CD4-positive, alpha-beta T cell treated with Interleukin-10 for 1 hour (primary cell): ENCODE measurements around the gene SREBF1.
"Not testable (repeated sequence)": the region's sequence is repeated elsewhere in the genome, so short reads cannot be mapped to it uniquely, and the experiment has no call there.

ENCODE experiments used
- DNase-seq: peaks from one replicate; pipeline ENCODE4 v3.0.0-alpha.2; 2020

The SREBF1 gene

DNA sequence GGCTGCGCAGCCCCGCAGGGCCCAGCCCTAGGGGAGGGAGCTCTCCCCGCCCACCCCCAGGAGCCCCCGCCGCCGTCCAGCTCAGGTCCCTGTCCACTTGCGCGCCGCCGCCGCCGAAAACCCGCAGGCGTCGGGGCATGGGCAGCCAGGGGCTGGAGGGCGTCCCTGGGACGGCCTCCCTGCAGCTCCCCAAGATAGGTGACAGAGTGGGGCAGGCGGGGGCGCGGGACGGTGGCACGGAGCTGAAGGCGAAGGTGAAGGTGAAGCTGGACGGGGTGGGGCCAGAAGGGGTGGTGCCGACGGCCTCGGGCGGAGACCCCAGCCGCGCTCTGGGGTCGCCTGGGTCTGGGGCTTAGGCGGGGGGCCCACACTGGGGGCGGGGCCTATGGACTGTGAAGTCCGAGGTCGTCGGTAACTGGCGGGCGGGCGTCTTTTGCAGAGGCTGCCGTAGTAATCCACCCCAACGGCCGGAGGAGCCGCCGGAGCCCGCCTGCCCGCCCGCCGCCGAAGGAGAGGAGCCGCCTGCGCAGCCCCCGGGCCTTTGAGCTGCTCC is 27.2 kb downstream of the SREBF1 start:
- DNase-seq = no peak

DNA sequence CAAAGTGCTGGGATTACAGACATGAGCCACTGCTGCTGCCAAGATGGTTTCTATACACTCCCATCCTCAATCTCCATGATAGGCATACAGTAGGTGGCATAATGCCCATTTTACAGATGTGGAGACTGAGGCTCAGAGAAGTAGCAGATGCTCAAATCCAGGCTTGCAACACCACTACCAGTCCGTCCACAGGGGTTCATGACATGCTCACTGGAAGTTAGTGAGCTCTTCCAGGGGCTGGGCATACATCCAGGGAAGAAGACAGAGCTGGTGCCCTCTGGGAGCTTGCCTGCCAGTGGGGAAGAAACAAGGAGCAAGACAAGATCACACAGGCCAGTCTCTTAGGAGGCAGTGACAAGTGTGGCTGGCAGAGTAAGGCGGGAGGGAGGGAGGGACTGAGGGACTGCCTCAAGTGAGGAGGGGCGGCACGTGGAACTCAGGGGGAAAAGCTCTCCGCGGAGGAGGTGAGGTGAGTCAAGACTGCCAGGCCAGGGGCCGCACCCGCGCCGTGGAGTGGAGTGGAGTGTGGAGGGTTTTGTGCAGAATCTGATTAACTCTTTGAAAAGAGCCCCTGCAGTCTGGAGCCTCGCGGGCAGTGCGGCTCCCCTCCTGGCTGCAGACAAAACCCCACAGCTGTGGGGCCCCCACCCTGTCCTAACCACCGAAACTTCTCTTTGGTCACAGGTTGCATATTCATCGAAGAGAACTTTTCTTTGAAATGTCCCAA is 27.9 kb downstream of the SREBF1 start:
- no peak for DNase-seq

DNA sequence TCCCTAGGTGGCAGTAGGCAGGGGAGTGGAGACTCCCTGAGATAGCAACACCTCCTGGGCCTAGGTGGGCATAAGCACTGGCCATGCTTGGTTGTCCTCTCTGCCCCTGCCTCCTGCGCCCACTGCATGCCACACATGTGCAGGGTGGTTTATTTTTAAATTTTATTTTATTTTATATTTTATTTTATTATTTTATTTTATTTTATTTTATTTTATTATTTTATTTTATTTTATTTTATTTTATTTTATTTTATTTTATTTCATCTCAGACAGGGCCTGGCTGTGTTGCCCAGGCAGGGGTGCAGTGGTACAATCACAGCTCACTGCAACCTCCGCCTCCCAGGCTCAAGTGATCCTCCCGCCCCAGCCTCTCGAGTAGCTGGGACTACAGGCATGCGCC is 28.6 kb downstream of the SREBF1 start:
- not testable (repeated sequence) for DNase-seq

DNA sequence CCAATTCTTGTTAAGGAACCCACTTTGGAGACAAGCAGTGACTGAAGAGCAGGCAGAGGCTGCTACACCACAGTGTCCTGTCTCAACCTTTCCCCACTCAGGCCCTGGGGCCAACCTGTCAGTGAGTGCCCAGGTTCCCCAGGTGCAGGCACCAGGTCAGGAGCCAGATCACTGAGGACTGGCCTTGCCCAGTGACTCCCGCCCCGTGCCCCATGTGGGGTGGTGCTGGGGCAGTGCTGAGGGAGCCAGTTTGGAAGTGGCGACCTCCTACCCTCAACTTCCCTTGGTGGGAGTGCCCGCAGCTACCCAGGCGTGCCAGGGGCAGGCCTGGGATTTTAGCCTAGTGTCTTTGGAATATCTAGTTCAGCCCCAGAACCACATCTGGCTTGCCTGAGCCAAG is 29.3 kb downstream of the SREBF1 start:
- DNase-seq = no peak

DNA sequence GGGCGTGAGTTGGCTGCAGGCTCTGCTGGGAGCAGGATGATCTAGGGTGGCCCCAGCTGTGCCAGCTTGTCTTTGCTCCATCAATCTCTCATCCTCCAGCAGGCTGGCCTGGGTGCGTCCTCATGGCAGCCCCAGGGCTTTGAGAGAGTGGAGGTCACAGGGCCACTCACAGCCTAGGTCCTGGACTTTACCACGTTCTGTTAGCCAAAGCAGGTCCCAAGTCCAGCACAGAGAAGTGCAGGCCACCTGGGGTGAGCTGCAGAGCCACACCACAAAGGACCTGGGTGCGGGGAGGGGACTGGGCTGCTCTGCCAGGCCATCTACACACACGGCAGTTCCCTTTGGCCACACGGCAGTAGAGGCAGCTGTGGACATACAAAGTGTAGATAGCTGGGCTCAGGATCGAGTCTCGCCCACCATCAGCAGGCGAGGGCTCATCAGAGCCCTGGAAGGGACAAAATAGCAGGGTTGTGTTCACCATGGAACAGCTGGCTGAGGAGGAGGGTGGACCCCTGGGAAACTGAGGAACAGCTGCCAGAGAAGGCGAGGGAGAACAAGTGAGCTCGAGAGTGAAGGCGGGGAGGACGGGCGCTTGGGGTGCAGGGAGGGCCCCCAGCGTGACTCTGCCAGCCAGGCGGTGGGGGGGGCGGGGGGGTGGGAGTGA is 30.0 kb downstream of the SREBF1 start:
- no peak for DNase-seq

DNA sequence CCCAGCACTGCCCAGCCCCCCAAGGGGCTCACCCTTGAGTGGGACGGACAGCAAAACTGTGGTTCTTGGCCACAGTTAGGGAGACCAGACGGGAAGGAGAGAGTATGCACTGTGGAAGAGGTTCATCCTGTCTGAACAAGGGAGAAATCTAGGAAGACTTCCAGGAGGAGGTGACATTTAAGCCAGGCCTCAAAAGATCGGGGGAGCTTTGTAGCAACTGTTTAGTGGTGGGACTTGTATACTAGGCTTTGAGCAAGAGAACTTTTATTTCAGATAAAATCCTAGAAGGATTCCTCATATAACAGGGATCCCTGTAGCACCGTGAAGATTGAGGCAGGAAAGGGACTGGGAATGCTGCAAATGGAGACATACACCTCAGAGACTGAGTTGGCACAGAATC is 30.8 kb downstream of the SREBF1 start:
- DNase-seq = no peak

DNA sequence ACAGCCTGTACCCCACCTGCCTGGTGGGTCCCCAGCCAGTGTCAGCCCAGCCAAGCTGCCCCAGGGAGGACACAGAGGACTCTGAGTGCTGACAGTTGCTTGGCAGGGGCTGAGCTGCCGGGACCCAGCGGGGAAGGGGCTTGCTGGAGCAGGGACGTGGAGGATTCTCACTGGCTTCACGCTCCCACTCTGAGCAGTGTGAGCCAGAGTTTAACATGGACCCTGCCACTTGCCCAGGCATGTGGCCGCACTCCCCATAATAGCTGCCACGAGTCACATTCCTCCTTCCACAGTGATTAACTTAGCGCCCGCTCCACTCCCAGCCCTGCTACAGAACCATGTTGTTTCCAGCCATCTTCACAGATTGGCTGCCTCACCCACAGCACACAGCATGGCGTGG is 31.2 kb downstream of the SREBF1 start:
- no peak for DNase-seq

DNA sequence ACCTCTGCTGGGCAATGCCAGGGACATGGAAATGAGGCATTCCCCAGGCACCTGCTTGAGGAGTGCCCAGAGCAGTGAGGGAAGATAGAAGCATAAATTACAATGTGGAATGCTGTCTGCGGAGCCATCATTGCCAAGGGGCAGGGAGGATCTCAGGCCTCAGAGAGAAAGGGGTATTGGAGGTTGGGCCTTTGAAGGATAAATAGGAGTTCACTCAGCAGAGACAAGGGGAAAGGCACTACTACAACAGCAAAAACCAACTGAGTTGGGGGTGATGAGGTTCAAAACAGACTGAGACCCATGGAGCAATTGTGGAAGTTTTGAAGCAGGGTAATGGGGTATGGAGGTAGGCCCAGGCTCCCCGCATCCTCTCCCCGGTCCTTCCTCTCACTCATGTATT is 32.8 kb downstream of the SREBF1 start:
- DNase-seq = no peak

DNA sequence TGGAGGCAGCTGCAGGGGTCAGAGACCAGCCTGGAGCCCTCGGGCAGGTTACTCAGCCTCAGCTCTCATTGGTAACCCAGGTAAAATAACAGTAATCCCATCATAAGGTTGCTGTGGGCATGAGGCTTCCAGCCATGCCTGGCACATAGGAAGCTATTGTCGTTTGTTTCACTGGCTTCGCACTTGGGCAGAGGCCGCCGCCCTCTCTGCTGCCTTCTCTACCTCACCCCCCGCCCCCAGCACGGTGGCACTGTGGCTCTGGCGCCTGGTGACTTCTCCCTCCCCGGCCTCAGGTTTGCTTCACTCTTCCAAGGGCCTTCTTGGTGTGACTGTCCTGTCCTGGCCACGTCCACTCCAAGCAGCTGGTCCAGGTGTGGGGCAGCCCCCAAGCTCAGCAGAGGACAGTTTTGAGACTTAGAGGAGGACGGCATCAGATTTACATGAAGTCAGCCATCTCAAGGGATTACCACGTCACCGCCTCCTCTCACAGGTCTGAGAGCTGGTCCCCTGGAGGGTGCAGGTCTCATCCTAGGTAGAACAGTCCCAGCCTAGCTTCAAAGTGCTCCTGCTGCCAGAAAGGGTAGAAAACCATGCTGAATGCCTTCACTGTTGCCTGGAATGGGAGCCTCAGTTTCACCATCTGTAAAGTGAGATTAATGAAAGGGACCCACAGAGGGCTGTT is 34.8 kb downstream of the SREBF1 start:
- DNase-seq = no peak

DNA sequence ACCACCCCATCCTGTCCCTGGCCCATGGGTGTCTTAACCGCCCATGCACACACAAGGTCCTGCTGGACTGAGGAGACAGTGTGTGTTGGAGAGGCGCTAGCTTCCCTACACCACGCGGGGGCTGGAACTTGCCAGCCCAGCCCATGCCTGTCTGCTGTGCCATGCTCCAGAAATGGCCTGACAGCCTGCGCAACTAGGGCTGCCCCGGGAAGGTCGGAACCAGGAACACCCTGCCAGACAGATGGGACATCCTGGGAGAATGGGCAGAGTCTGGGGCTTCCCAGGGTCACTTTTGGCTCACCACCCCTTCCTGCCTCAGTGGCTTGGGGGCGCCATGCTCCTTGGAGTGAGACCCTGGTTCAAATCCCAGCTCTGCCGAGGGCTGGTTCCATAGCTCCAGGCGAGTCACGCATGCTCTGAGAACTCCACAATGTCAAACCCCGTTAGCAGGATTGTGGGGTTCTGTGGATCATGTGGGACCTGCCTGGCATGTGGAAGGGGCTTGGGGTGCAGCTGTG is 36.2 kb downstream of the SREBF1 start:
- no peak for DNase-seq

DNA sequence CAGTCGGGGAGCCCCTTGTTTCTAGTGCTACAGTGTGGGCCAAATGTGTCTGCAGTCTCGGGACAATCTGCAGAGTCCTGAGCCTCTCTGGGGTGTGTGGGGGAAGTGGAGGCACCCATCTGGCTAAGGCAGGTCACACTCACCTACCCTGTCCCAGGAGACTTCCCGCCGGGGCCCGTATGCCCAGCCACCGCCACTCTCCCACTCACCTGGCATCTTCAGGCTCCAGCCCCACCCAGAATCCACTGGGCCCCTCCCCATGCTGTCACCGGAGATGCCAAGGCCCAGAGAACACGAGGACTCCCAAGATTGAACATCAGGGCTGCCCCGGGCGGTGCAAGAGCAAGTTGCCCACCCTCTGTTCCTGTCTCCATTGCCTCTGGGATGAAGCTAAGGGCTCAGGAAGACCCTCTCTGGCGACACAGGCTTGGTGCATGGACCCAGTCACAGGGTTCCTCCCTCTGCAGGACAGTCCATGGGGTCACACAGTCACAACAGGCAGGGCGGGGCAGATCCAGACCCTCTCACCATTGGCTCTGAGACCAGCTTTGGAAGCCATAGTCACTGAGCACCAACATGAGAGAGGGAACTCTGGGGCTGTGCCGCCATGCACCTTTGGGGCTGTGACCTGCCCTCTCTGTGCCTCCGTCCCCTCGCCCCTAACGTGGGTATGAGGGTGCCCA is 38.1 kb downstream of the SREBF1 start:
- DNase-seq = no peak

DNA sequence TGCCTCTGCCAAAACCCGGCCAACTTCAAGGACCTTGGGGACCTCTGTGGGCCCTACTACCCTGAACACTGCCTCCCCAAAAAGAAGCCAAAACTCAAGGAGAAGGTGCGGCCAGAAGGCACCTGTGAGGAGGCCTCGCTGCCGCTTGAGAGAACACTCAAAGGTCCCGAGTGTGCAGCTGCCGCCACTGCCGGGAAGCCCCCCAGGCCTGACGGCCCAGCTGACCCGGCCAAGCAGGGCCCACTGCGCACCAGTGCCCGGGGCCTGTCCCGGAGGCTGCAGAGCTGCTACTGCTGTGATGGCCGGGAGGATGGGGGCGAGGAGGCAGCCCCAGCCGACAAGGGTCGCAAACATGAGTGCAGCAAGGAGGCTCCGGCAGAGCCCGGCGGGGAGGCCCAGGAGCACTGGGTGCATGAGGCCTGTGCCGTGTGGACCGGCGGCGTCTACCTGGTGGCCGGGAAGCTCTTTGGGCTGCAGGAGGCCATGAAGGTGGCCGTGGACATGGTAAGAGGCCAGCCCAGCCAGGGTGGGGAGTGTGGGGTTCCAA is 38.7 kb downstream of the SREBF1 start:
- no peak for DNase-seq

DNA sequence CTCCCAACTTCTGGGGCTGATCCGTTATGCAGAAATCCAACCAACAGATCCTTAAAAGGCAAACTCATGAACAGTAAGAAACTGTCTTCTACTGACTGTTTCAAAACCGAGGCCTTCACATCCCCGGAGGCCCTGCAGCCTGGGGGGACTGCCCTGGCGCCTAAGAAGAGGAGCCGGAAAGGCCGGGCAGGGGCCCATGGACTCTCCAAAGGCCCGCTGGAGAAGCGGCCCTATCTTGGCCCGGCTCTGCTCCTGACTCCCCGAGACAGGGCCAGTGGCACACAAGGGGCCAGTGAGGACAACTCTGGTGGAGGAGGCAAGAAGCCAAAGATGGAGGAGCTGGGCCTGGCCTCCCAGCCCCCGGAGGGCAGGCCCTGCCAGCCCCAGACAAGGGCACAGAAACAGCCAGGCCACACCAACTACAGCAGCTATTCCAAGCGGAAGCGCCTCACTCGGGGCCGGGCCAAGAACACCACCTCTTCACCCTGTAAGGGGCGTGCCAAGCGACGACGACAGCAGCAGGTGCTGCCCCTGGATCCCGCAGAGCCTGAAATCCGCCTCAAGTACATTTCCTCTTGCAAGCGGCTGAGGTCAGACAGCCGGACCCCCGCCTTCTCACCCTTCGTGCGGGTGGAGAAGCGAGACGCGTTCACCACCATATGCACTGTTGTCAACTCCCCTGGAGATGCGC is 39.5 kb downstream of the SREBF1 start:
- DNase-seq = no peak

DNA sequence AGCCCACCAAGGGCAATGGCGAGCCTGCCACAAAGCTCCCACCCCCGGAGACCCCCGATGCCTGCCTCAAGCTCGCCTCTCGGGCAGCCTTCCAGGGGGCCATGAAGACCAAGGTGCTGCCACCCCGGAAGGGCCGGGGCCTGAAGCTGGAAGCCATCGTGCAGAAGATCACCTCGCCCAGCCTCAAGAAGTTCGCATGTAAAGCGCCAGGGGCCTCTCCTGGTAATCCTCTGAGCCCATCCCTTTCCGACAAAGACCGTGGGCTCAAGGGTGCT is 40.1 kb downstream of the SREBF1 start:
- no peak for DNase-seq

DNA sequence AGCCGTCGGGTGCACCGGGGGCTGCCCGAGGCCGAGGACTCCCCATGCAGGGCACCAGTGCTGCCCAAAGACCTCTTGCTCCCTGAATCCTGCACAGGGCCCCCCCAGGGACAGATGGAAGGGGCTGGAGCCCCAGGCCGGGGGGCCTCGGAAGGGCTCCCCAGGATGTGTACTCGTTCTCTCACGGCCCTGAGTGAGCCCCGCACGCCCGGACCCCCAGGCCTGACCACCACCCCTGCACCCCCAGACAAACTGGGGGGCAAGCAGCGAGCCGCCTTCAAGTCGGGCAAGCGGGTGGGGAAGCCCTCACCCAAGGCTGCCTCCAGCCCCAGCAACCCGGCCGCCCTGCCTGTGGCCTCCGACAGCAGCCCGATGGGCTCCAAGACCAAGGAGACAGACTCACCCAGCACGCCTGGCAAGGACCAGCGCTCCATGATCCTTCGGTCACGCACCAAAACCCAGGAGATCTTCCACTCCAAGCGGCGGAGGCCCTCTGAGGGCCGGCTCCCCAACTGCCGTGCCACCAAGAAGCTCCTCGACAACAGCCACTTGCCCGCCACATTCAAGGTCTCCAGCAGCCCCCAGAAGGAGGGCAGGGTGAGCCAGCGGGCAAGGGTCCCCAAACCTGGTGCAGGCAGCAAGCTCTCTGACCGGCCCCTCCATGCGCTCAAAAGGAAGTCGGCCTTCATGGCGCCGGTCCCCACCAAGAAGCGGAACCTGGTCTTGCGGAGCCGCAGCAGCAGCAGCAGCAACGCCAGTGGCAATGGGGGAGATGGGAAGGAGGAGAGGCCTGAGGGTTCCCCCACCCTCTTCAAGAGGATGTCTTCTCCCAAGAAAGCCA is 40.6 kb downstream of the SREBF1 start:
- no peak for DNase-seq

DNA sequence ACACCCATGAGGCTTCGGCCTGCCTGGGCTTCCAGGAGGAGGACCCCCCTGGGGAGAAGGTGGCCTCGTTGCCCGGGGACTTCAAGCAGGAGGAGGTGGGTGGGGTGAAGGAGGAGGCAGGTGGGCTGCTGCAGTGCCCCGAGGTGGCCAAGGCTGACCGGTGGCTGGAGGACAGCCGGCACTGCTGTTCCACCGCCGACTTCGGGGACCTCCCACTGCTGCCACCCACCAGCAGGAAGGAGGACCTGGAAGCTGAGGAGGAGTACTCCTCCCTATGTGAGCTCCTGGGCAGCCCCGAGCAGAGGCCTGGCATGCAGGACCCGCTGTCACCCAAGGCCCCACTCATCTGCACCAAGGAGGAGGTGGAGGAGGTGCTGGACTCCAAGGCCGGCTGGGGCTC is 41.5 kb downstream of the SREBF1 start:
- DNase-seq = no peak

DNA sequence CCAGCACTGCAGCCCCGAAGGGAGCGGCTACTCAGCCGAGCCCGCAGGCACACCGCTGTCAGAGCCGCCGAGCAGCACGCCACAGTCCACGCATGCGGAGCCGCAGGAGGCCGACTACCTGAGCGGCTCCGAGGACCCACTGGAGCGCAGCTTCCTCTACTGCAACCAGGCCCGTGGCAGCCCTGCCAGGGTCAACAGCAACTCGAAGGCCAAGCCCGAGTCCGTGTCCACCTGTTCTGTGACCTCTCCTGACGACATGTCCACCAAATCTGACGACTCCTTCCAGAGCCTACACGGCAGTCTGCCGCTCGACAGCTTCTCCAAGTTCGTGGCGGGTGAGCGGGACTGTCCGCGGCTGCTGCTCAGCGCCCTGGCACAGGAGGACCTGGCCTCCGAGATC is 42.4 kb downstream of the SREBF1 start:
- no peak for DNase-seq

DNA sequence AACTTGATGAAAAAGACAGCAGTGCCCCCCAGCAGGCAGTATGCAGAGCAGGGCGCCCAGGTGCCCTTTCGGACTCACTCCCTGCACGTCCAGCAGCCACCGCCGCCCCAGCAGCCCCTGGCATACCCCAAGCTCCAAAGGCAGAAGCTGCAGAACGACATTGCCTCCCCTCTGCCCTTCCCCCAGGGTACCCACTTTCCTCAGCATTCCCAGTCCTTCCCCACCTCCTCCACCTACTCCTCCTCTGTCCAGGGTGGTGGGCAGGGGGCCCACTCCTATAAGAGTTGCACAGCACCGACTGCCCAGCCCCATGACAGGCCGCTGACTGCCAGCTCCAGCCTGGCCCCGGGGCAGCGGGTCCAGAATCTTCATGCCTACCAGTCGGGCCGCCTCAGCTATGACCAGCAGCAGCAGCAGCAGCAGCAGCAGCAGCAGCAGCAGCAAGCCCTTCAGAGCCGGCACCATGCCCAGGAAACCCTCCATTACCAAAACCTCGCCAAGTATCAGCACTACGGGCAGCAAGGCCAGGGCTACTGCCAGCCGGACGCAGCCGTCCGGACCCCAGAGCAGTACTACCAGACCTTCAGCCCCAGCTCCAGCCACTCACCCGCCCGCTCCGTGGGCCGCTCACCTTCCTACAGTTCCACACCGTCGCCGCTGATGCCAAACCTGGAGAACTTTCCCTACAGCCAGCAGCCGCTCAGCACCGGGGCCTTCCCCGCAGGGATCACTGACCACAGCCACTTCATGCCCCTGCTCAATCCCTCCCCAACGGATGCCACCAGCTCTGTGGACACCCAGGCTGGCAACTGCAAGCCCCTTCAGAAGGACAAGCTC is 43.2 kb downstream of the SREBF1 start:
- DNase-seq = no peak

DNA sequence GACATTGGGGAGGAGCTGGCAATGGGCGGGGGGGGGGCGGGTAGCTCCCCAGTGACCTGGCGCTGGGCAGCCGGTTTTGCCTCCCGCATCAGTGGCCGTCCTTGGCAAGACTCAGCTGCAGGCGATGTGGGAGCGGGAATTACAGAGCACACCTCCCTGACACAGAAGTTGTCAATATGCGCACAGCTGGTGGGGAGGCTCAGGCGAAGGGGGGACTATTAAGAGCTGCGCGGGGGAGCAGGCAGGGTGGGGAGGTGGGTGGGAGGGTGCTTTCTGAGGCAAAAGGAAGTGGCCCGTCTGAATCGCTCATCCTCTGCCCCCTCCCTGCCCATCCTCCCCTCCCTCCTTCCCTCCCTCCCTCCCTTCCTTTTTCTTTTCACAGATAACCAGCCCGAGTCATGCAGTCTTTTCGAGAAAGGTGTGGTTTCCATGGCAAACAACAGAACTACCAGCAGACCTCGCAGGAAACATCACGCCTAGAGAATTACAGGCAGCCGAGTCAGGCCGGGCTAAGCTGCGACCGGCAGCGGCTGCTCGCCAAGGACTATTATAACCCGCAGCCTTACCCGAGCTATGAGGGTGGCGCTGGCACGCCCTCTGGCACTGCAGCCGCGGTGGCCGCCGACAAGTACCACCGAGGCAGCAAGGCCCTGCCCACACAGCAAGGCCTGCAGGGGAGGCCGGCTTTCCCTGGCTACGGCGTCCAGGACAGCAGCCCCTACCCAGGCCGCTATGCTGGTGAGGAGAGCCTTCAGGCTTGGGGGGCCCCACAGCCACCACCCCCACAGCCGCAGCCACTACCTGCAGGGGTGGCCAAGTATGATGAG is 44.0 kb downstream of the SREBF1 start:
- DNase-seq = peak; percentile 84
